Effector CD4-positive, alpha-beta T cell (primary cell): Measurements from ENCODE around the gene TNFRSF18.

Source experiments
- DNase-seq: peaks from one replicate; pipeline ENCODE4 v3.0.0-alpha.2; 2020

The TNFRSF18 gene

GRCh38 chr1:1240348-1240732, 33.9 kb upstream of the TNFRSF18 start:
- DNase-seq: no peak

- no peak for DNase-seq
Measured at GRCh38 chr1:1239614-1240347, 33.4 kb upstream of the TNFRSF18 start.

GRCh38 chr1:1239227-1239613, 32.8 kb upstream of the TNFRSF18 start:
- DNase-seq: no peak

- no peak for DNase-seq
Measured at GRCh38 chr1:1238702-1239178, 32.3 kb upstream of the TNFRSF18 start.

- DNase-seq: no peak
Measured at GRCh38 chr1:1237874-1238701, 31.7 kb upstream of the TNFRSF18 start.

- no peak for DNase-seq
Measured at GRCh38 chr1:1236945-1237873, 30.8 kb upstream of the TNFRSF18 start.

GRCh38 chr1:1236176-1236763, 29.9 kb upstream of the TNFRSF18 start:
- no peak for DNase-seq

GRCh38 chr1:1235016-1235744, 28.8 kb upstream of the TNFRSF18 start:
- no peak for DNase-seq

- DNase-seq: no peak
Measured at GRCh38 chr1:1234180-1234808, 27.9 kb upstream of the TNFRSF18 start.

- no peak for DNase-seq
Measured at GRCh38 chr1:1233567-1233892, 27.1 kb upstream of the TNFRSF18 start.

GRCh38 chr1:1232796-1233566, 26.6 kb upstream of the TNFRSF18 start:
- DNase-seq: no peak

GRCh38 chr1:1232208-1232795, 25.9 kb upstream of the TNFRSF18 start, which contains the start of gene B3GALT6:
TSS of gene B3GALT6 (plus strand) at chr1:1232237. CDS start at chr1:1232279, 42 bp downstream.
- no peak for DNase-seq

- peak; percentile 95 for DNase-seq
Measured at GRCh38 chr1:1231400-1232207, 25.2 kb upstream of the TNFRSF18 start, which contains the start of gene SDF4. TSS of gene SDF4 (minus strand) at chr1:1232001. CDS start at chr1:1228772, 3,229 bp downstream.

- DNase-seq: no peak
Measured at GRCh38 chr1:1230656-1231399, 24.4 kb upstream of the TNFRSF18 start.

GRCh38 chr1:1229770-1230169, 23.4 kb upstream of the TNFRSF18 start:
- DNase-seq: no peak

GRCh38 chr1:1228596-1229321, 22.4 kb upstream of the TNFRSF18 start:
- DNase-seq: no peak

GRCh38 chr1:1228187-1228586, 21.8 kb upstream of the TNFRSF18 start:
- no peak for DNase-seq

- no peak for DNase-seq
Measured at GRCh38 chr1:1227386-1227785, 21.0 kb upstream of the TNFRSF18 start.
